ENCODE results near the gene PAWR. TPM values are rescaled to one million over a fixed set of nuclear protein-coding genes. Genes with fewer than 3 reads are reported as not detected.
"Not testable (repeated sequence)": the region's sequence is repeated elsewhere in the genome, so short reads cannot be mapped to it uniquely, and the experiment has no call there.

Gene PAWR
- total RNA-seq, 1 experiment from 2014 or later: 204 TPM

DNA sequence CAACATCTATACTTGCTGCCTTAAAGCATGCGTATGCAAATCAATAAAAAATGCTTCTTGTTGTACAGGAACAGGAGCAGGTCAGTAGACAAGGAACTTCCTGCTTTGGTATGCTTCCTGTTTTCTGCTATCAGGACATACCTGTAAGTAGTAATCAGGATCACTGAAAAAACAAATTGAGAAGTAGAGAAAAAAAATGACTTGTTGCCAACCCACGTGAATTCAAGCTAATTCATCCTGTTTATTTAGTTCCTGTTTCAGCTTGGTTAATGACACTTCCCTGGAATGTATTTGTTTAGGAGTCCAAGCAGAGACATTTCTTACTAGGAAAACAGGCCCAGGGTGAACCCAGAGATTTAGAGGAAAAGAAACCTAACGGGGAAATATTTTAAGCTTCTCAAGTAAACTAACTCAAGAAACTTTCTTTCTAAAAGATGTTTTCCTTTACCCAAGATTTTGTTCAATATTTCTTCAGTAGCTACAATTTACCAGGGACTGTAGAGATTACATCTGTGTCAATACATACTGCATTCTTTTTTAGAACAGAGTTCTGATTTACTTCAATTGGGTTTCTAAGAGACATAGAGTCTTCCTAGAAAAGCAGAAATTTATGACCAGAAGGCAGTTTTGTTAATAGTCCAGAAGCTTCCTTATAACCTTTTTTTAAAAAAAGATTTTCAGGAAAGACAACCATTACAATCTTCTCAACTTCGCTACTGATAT is 124.2 kb downstream of the PAWR start:
- TF ChIP-seq, protein P1, sequence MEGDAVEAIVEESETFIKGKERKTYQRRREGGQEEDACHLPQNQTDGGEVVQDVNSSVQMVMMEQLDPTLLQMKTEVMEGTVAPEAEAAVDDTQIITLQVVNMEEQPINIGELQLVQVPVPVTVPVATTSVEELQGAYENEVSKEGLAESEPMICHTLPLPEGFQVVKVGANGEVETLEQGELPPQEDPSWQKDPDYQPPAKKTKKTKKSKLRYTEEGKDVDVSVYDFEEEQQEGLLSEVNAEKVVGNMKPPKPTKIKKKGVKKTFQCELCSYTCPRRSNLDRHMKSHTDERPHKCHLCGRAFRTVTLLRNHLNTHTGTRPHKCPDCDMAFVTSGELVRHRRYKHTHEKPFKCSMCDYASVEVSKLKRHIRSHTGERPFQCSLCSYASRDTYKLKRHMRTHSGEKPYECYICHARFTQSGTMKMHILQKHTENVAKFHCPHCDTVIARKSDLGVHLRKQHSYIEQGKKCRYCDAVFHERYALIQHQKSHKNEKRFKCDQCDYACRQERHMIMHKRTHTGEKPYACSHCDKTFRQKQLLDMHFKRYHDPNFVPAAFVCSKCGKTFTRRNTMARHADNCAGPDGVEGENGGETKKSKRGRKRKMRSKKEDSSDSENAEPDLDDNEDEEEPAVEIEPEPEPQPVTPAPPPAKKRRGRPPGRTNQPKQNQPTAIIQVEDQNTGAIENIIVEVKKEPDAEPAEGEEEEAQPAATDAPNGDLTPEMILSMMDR (IDR thresholded peaks at IDR 0.05; ENCODE audit: unreplicated experiment): no peak
- DNase-seq: peak; percentile 39
- peaks cover 45% of the 10 kb centered on the region for H3K4me1 Mint-ChIP-seq (ENCODE audit: low read depth, unreplicated experiment)
- H3K36me3 Mint-ChIP-seq (ENCODE audit: insufficient read depth, unreplicated experiment): peaks cover 62% of the 10 kb centered on the region
- no peaks in the 10 kb centered on the region for H3K9me3 Mint-ChIP-seq (ENCODE audit: low read depth, unreplicated experiment)
- peak overlapping the region; percentile 29 for H3K4me3 Mint-ChIP-seq (ENCODE audit: low read depth, unreplicated experiment)
- CTCF ChIA-PET: interaction anchor here (0.6 to 2.1 kb wide), 7 partner anchors 19 to 210 kb away, joined by 3 to 8 read pairs (median 3); partner anchors contain the start of gene PAWR
- H3K27ac Mint-ChIP-seq (ENCODE audit: unreplicated experiment): peak overlapping the region; percentile 81
- H3K27me3 Mint-ChIP-seq (ENCODE audit: unreplicated experiment): no peaks in the 10 kb centered on the region
- no TSS peak for BruUV-seq (replicated peaks)
- intact Hi-C loops (cut with micrococcal nuclease; ENCODE audit: unreplicated experiment): loop anchor here (5.0 kb wide), 1 partner anchor 36 kb away; no protein-coding TSS in a partner anchor

DNA sequence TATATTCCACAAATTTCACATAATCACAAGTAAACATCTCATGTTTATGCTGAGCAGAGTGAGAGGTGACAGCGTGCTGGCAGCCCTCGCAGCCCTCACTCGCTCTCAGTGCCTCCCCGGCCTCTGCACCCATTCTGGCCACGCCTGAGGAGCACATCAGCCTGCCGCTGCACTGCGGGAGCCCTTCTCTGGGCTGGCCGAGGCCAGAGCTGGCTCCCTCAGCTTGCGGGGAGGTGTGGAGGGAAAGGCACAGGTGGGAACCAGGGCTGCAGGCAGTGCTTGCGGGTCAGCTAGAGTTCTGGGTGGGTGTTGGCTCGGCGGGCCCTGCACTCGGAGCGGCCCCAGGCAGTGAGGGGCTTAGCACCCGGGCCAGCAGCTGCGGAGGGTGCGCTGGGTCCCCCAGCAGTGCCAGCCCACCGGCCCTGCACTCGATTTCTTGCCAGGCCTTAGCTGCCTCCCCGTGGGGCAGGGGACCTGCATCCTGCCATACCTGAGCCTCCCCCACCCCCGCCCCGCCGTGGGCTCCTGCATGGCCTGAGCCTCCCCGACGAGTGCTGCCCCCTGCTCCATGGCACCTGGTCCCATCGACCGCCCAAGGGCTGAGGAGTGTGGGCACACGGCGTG is 125.9 kb downstream of the PAWR start:
- H3K9me3 Mint-ChIP-seq (ENCODE audit: low read depth, unreplicated experiment); BruUV-seq (replicated peaks); CTCF ChIA-PET; H3K27me3 Mint-ChIP-seq (ENCODE audit: unreplicated experiment); H3K4me3 Mint-ChIP-seq (ENCODE audit: low read depth, unreplicated experiment); DNase-seq: not testable (repeated sequence)
- peaks cover 45% of the 10 kb centered on the region for H3K4me1 Mint-ChIP-seq (ENCODE audit: low read depth, unreplicated experiment)
- intact Hi-C loops (cut with micrococcal nuclease; ENCODE audit: unreplicated experiment): loop anchor here (5.0 kb wide), 1 partner anchor 37 kb away; no protein-coding TSS in a partner anchor
- peak overlapping the region; percentile 81 for H3K27ac Mint-ChIP-seq (ENCODE audit: unreplicated experiment)
- peaks cover 64% of the 10 kb centered on the region for H3K36me3 Mint-ChIP-seq (ENCODE audit: insufficient read depth, unreplicated experiment)

DNA sequence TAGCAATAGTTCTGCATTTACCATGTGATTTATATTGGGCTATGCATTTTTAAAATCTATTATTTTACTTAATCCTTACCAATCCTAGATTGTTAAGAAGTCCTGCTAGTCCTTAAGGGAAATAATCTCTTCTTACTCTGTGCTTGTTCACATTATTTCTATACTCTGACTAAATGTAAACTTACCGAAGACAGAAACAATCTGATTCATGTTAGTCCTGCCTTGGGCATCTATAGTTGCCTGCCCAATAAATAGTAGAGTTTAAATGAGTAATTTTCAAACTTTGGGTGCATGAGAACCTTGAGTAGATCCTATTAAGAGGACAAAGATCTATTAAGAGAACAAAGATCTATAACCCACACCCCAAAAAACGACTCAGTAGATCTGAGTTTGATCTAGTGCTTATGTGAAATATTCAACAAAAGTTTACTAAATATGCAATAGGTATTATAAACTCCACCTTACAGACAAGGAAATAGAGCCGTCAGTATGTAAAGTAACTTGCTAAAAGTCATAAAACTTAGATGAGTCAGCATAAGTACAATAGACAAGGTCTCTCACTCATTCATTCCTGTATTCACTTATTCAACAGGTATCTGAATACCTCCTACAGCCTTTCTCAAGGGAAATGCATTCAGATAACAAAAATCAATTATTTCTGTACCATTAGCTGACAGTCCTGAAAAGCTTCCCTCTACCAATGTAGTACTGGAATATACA is 127.6 kb downstream of the PAWR start:
- H3K9me3 Mint-ChIP-seq (ENCODE audit: low read depth, unreplicated experiment): no peaks in the 10 kb centered on the region
- TF ChIP-seq, protein P1 (IDR thresholded peaks at IDR 0.05; ENCODE audit: unreplicated experiment): no peak
- CTCF ChIA-PET: no interaction called here
- intact Hi-C loops (cut with micrococcal nuclease; ENCODE audit: unreplicated experiment): no loop called here
- DNase-seq: no peak
- H3K36me3 Mint-ChIP-seq (ENCODE audit: insufficient read depth, unreplicated experiment): peaks cover 73% of the 10 kb centered on the region
- no TSS peak for BruUV-seq (replicated peaks)
- H3K27me3 Mint-ChIP-seq (ENCODE audit: unreplicated experiment): no peaks in the 10 kb centered on the region
- H3K27ac Mint-ChIP-seq (ENCODE audit: unreplicated experiment): no peak overlapping the region
- H3K4me3 Mint-ChIP-seq (ENCODE audit: low read depth, unreplicated experiment): no peak overlapping the region
- H3K4me1 Mint-ChIP-seq (ENCODE audit: low read depth, unreplicated experiment): peaks cover 54% of the 10 kb centered on the region

DNA sequence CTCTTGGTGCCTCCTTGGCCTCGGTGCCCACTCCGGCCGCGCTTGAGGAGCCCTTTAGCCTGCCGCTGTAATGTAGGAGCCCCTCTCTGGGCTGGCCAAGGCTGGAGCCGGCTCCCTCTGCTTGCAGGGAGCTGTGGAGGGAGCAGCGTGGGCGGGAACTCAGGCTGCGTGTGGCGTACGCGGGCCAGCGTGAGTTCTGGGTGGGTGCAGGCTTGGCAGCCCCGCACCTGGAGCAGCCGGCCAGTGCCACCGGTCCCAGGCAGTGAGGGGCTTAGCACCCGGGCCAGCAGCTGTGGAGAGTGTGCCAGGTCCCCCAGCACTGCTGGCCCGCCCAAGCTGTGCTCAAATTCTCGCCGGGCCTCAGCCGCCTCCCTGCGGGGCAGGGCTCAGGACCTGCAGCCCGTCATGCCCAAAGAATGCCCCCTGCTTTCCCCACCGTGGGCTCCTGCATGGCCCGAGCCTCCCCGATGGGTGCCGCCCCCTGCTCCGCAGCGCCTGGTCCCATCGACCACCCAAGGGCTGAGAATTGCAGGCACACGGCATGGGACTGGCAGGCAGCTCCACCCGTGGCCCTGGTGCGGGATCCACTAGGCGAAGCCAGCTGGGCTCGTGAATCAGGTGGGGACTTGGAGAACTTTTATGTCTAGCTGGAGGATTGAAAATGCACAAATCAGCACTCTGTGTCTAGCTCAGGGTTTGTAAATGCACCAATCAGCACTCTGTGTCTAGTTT is 129.2 kb downstream of the PAWR start:
- CTCF ChIA-PET: no interaction called here

More for the DNA sequence above, 129.2 kb downstream of the PAWR start:
- BruUV-seq (replicated peaks): no TSS peak
- TF ChIP-seq, protein P1 (IDR thresholded peaks at IDR 0.05; ENCODE audit: unreplicated experiment): no peak
- no peaks in the 10 kb centered on the region for H3K9me3 Mint-ChIP-seq (ENCODE audit: low read depth, unreplicated experiment)
- H3K27ac Mint-ChIP-seq (ENCODE audit: unreplicated experiment): no peak overlapping the region
- peaks cover 53% of the 10 kb centered on the region for H3K4me1 Mint-ChIP-seq (ENCODE audit: low read depth, unreplicated experiment)
- H3K36me3 Mint-ChIP-seq (ENCODE audit: insufficient read depth, unreplicated experiment): peaks cover 75% of the 10 kb centered on the region
- DNase-seq: no peak
- no peaks in the 10 kb centered on the region for H3K27me3 Mint-ChIP-seq (ENCODE audit: unreplicated experiment)
- intact Hi-C loops (cut with micrococcal nuclease; ENCODE audit: unreplicated experiment): loop anchor here (2.0 kb wide), 1 partner anchor 129 kb away; the partner anchor contains the start of gene PAWR
- H3K4me3 Mint-ChIP-seq (ENCODE audit: low read depth, unreplicated experiment): no peak overlapping the region
